ENCODE results near the gene SKP2. TPM values are rescaled to one million over a fixed set of nuclear protein-coding genes. Genes with fewer than 3 reads are reported as not detected.

The SKP2 gene
- total RNA-seq, 2 donors from 2014 or later = 7.8 to 9.3 TPM

GRCh38 chr5:36155291-36155690, 3.4 kb downstream of the SKP2 start:
- whole genome bisulfite sequencing = 82% methylated on average over 7 of the region's 7 CpGs
- Histone ChIP-seq H3K4me1 (replicated peaks) (peaks cover 4% of the 10 kb centered on the region), H3K4me3 (no peak overlapping the region), H3K27me3 (replicated peaks; ENCODE audit: insufficient read depth) (no peaks in the 10 kb centered on the region), H3K27ac (no peak overlapping the region), H3K9me3 (no peaks in the 10 kb centered on the region), H3K36me3 (peaks cover 0 to 4% of the 10 kb centered on the region in 2 donors)
- TF ChIP-seq, protein P1, sequence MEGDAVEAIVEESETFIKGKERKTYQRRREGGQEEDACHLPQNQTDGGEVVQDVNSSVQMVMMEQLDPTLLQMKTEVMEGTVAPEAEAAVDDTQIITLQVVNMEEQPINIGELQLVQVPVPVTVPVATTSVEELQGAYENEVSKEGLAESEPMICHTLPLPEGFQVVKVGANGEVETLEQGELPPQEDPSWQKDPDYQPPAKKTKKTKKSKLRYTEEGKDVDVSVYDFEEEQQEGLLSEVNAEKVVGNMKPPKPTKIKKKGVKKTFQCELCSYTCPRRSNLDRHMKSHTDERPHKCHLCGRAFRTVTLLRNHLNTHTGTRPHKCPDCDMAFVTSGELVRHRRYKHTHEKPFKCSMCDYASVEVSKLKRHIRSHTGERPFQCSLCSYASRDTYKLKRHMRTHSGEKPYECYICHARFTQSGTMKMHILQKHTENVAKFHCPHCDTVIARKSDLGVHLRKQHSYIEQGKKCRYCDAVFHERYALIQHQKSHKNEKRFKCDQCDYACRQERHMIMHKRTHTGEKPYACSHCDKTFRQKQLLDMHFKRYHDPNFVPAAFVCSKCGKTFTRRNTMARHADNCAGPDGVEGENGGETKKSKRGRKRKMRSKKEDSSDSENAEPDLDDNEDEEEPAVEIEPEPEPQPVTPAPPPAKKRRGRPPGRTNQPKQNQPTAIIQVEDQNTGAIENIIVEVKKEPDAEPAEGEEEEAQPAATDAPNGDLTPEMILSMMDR (IDR thresholded peaks at IDR 0.05) = no peak
- TF ChIP-seq POLR2A (IDR thresholded peaks at IDR 0.05) (no peak), POLR2AphosphoS5 (IDR thresholded peaks at IDR 0.05) (no peak)
- DNase-seq (ENCODE audit: low spot score) = no peak
- intact Hi-C loops (cut with DNase I) = no loop called here

- 41% methylated on average over 4 of the region's 4 CpGs for WGBS
- H3K27ac ChIP-seq = no peak overlapping the region
- H3K9me3 ChIP-seq = no peaks in the 10 kb centered on the region
- intact Hi-C loops (cut with DNase I) = no loop called here
- TF ChIP-seq, protein P1 (IDR thresholded peaks at IDR 0.05) = no peak
- TF ChIP-seq POLR2A (IDR thresholded peaks at IDR 0.05) (no peak), POLR2AphosphoS5 (IDR thresholded peaks at IDR 0.05) (no peak)
- no peaks in the 10 kb centered on the region for H3K4me1 ChIP-seq (replicated peaks)
- no peak overlapping the region for H3K4me3 ChIP-seq
- no peaks in the 10 kb centered on the region for H3K27me3 ChIP-seq (replicated peaks; ENCODE audit: insufficient read depth)
- peaks cover 0 to 4% of the 10 kb centered on the region in 2 donors for H3K36me3 ChIP-seq
- no peak for DNase-seq (ENCODE audit: low spot score)
Measured at GRCh38 chr5:36156121-36156601, 4.2 kb downstream of the SKP2 start.

DNA sequence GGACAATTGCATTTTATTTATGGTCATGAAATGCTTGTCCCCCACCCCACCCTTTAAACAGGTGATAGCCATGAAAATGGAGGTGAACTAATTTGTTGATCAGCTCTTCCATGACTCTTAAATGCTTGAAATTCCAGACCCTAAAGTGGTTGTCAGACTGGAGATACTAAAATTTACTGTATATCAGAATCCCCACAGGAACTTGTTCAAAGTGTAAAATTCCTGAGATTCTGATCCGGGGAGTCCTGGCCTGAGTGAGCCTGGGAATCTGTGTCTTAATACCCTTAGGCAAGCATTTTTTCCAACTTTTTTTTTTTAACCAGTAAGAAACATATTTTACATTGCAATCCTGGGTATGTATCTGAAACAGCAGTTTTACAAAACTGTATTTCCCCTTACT, 4.7 kb downstream of the SKP2 start:
- no peak for DNase-seq (ENCODE audit: low spot score)
- 62% methylated on average over 1 of the region's 1 CpG for WGBS
- intact Hi-C loops (cut with DNase I) = no loop called here
- no peaks in the 10 kb centered on the region for H3K9me3 ChIP-seq
- H3K27me3 ChIP-seq (replicated peaks; ENCODE audit: insufficient read depth) = no peaks in the 10 kb centered on the region
- TF ChIP-seq, protein P1 (IDR thresholded peaks at IDR 0.05) = no peak
- TF ChIP-seq POLR2A (IDR thresholded peaks at IDR 0.05) = no peak
- TF ChIP-seq POLR2AphosphoS5 (IDR thresholded peaks at IDR 0.05) = no peak
- no peaks in the 10 kb centered on the region for H3K4me1 ChIP-seq (replicated peaks)
- H3K4me3 ChIP-seq = no peak overlapping the region
- no peak overlapping the region for H3K27ac ChIP-seq
- peaks cover 0 to 4% of the 10 kb centered on the region in 2 donors for H3K36me3 ChIP-seq

- peaks cover 0 to 4% of the 10 kb centered on the region in 2 donors for H3K36me3 ChIP-seq
- DNase-seq (ENCODE audit: low spot score) = no peak
- H3K9me3 ChIP-seq = no peaks in the 10 kb centered on the region
- H3K27ac ChIP-seq = no peak overlapping the region
- H3K4me1 ChIP-seq (replicated peaks) = no peaks in the 10 kb centered on the region
- H3K27me3 ChIP-seq (replicated peaks; ENCODE audit: insufficient read depth) = no peaks in the 10 kb centered on the region
- TF ChIP-seq, protein P1 (IDR thresholded peaks at IDR 0.05) = no peak
- TF ChIP-seq POLR2AphosphoS5 (IDR thresholded peaks at IDR 0.05) (no peak), POLR2A (IDR thresholded peaks at IDR 0.05) (no peak)
- intact Hi-C loops (cut with DNase I) = no loop called here
- 88% methylated on average over 2 of the region's 2 CpGs for WGBS
- H3K4me3 ChIP-seq = no peak overlapping the region
Measured at GRCh38 chr5:36158144-36158543, 6.2 kb downstream of the SKP2 start.

DNA sequence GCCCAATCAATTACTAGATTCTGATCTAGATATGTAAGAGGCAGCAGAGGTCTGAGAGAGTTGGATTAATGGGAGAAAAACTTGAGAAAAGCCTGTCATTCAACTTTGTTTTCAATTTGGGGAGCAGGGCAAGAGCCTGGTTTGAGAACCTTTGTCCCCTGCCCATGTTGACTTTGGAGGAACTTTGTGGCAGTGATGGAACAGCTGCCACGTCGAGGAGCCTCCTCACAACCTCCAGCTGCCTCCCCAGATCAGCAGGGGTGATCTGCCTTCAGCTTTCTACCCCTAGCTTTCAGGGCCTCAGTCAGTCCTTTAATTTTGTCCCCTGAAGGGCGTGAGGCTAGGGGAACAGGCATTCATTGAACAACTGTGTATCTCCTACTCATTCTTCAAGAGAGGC, 8.7 kb downstream of the SKP2 start:
- Histone ChIP-seq H3K36me3 (peaks cover 0 to 4% of the 10 kb centered on the region in 2 donors), H3K27me3 (replicated peaks; ENCODE audit: insufficient read depth) (no peaks in the 10 kb centered on the region), H3K4me3 (no peak overlapping the region), H3K27ac (no peak overlapping the region), H3K4me1 (replicated peaks) (no peaks in the 10 kb centered on the region), H3K9me3 (no peaks in the 10 kb centered on the region)
- no peak for DNase-seq (ENCODE audit: low spot score)
- 82% methylated on average over 3 of the region's 3 CpGs for WGBS
- TF ChIP-seq, protein P1 (IDR thresholded peaks at IDR 0.05) = no peak
- TF ChIP-seq POLR2A (IDR thresholded peaks at IDR 0.05) = no peak
- no peak for TF ChIP-seq POLR2AphosphoS5 (IDR thresholded peaks at IDR 0.05)
- intact Hi-C loops (cut with DNase I) = no loop called here
